Measurements from ENCODE around the gene VLDLR. TPM values are rescaled to one million over a fixed set of nuclear protein-coding genes. Genes with fewer than 3 reads are reported as not detected.

VLDLR gene
- total RNA-seq, 1 experiment from 2014 or later, result 4.5 TPM

GRCh38 chr9:2691212-2691611, 69.6 kb downstream of the VLDLR start:
- no peaks in the 10 kb centered on the region for H3K36me3 ChIP-seq (ENCODE audit: insufficient read depth, low read length, poor library complexity, severe bottlenecking)
- no peak for DNase-seq (ENCODE audit: low spot score)
- ChIA-PET CTCF (no interaction called here), POLR2A (ENCODE audit: low non-redundant PET) (no interaction called here)
- intact Hi-C loops (cut with micrococcal nuclease; ENCODE audit: unreplicated experiment), result no loop called here
- H3K9me3 ChIP-seq (ENCODE audit: low read depth, low read length, poor library complexity, severe bottlenecking), result no peaks in the 10 kb centered on the region
- no peak overlapping the region for H3K27ac ChIP-seq (ENCODE audit: low read depth, low read length, poor library complexity, severe bottlenecking)
- H3K4me3 ChIP-seq (ENCODE audit: low read depth, low read length, poor library complexity, severe bottlenecking), result no peak overlapping the region
- no peaks in the 10 kb centered on the region for H3K4me1 ChIP-seq (ENCODE audit: insufficient read depth, low read length, poor library complexity, severe bottlenecking)
- no TSS peak for BruUV-seq (replicated peaks)
- TF ChIP-seq, protein P1, sequence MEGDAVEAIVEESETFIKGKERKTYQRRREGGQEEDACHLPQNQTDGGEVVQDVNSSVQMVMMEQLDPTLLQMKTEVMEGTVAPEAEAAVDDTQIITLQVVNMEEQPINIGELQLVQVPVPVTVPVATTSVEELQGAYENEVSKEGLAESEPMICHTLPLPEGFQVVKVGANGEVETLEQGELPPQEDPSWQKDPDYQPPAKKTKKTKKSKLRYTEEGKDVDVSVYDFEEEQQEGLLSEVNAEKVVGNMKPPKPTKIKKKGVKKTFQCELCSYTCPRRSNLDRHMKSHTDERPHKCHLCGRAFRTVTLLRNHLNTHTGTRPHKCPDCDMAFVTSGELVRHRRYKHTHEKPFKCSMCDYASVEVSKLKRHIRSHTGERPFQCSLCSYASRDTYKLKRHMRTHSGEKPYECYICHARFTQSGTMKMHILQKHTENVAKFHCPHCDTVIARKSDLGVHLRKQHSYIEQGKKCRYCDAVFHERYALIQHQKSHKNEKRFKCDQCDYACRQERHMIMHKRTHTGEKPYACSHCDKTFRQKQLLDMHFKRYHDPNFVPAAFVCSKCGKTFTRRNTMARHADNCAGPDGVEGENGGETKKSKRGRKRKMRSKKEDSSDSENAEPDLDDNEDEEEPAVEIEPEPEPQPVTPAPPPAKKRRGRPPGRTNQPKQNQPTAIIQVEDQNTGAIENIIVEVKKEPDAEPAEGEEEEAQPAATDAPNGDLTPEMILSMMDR (conservative IDR thresholded peaks at IDR 0.05; ENCODE audit: low read depth, low read length), result no peak
- TF ChIP-seq EZH2 (IDR thresholded peaks at IDR 0.05; ENCODE audit: borderline replicate concordance, low read depth, low read length, poor library complexity, severe bottlenecking), result no peak
- H3K27me3 ChIP-seq (replicated peaks; ENCODE audit: insufficient read depth, low read depth, low read length, poor library complexity), result no peaks in the 10 kb centered on the region

DNA sequence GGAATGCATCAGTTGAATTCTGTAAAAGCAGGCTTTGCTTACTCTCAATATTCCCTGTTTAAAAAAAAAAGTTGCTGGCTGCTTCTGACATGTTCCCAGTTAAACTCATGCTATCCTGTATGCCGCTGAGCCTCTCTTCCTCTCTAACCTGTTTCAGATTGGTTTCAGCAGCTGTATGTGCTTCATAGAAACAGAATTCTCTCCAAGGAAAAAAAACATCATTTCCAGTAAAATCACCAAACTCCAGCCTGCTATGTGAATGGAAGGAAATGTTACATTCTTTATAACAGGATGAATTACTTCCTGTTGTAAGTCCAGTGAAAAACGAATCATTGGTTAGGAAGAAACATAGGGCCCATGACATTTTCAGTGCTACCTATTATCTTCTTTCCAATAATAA, 70.0 kb downstream of the VLDLR start:
- intact Hi-C loops (cut with micrococcal nuclease; ENCODE audit: unreplicated experiment), result no loop called here
- no peaks in the 10 kb centered on the region for H3K9me3 ChIP-seq (ENCODE audit: low read depth, low read length, poor library complexity, severe bottlenecking)
- no peaks in the 10 kb centered on the region for H3K36me3 ChIP-seq (ENCODE audit: insufficient read depth, low read length, poor library complexity, severe bottlenecking)
- H3K27me3 ChIP-seq (replicated peaks; ENCODE audit: insufficient read depth, low read depth, low read length, poor library complexity), result no peaks in the 10 kb centered on the region
- no TSS peak for BruUV-seq (replicated peaks)
- no peak for TF ChIP-seq EZH2 (IDR thresholded peaks at IDR 0.05; ENCODE audit: borderline replicate concordance, low read depth, low read length, poor library complexity, severe bottlenecking)
- TF ChIP-seq, protein P1 (conservative IDR thresholded peaks at IDR 0.05; ENCODE audit: low read depth, low read length), result no peak
- H3K27ac ChIP-seq (ENCODE audit: low read depth, low read length, poor library complexity, severe bottlenecking), result no peak overlapping the region
- H3K4me1 ChIP-seq (ENCODE audit: insufficient read depth, low read length, poor library complexity, severe bottlenecking), result no peaks in the 10 kb centered on the region
- ChIA-PET CTCF (no interaction called here), POLR2A (ENCODE audit: low non-redundant PET) (no interaction called here)
- DNase-seq (ENCODE audit: low spot score), result no peak
- no peak overlapping the region for H3K4me3 ChIP-seq (ENCODE audit: low read depth, low read length, poor library complexity, severe bottlenecking)

- Histone ChIP-seq H3K4me1 (ENCODE audit: insufficient read depth, low read length, poor library complexity, severe bottlenecking) (no peaks in the 10 kb centered on the region), H3K27ac (ENCODE audit: low read depth, low read length, poor library complexity, severe bottlenecking) (no peak overlapping the region), H3K36me3 (ENCODE audit: insufficient read depth, low read length, poor library complexity, severe bottlenecking) (no peaks in the 10 kb centered on the region), H3K27me3 (replicated peaks; ENCODE audit: insufficient read depth, low read depth, low read length, poor library complexity) (no peaks in the 10 kb centered on the region), H3K9me3 (ENCODE audit: low read depth, low read length, poor library complexity, severe bottlenecking) (no peaks in the 10 kb centered on the region), H3K4me3 (ENCODE audit: low read depth, low read length, poor library complexity, severe bottlenecking) (no peak overlapping the region)
- no peak for TF ChIP-seq EZH2 (IDR thresholded peaks at IDR 0.05; ENCODE audit: borderline replicate concordance, low read depth, low read length, poor library complexity, severe bottlenecking)
- TF ChIP-seq, protein P1 (conservative IDR thresholded peaks at IDR 0.05; ENCODE audit: low read depth, low read length), result no peak
- BruUV-seq (replicated peaks), result no TSS peak
- intact Hi-C loops (cut with micrococcal nuclease; ENCODE audit: unreplicated experiment), result no loop called here
- ChIA-PET POLR2A (ENCODE audit: low non-redundant PET) (no interaction called here), CTCF (interaction anchor here (0.6 kb wide), 1 partner anchor 1536 kb away, joined by 3 read pairs; no protein-coding TSS in a partner anchor)
- no peak for DNase-seq (ENCODE audit: low spot score)
Measured at GRCh38 chr9:2693056-2693455, 71.5 kb downstream of the VLDLR start.
